HG03175 (cell line): ENCODE data around the gene RP2.

Experiments
- ATAC-seq: cut with Tn5 transposase; IDR thresholded peaks from one replicate; pipeline ENCODE4 v1.9.1; 2021; ENCODE audit warnings: mild to moderate bottlenecking, moderate library complexity; ENCODE audit not compliant: unreplicated experiment

RP2 gene

GRCh38 chrX:46917622-46918021 is 80.8 kb downstream of the RP2 start:
- ATAC-seq = no peak

DNA sequence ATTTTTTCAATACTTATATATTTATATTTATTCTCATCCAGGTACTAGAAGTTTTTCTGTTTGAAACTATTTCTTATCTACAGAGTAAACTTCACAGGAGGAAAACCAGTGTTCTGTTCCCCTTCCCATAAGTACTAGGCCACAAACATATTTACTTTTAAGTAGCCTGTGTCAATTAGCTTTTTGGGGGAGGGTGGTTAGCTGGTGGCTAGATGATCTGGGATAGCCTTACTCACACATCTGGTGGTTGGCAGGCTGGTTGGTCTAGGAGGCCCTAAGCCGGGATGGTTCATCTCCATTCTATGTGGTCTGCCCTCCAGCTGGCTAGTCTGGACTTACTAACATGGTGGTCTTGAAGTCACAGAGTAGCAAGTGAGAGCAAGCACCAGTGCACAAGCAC is 81.6 kb downstream of the RP2 start:
- no peak for ATAC-seq

- no peak for ATAC-seq
These were observed 83.4 kb downstream of the RP2 start for GRCh38 chrX:46920235-46920634.

- ATAC-seq = no peak
These were observed 85.8 kb downstream of the RP2 start for GRCh38 chrX:46922611-46923010.

- ATAC-seq = no peak
These were observed 90.9 kb downstream of the RP2 start for GRCh38 chrX:46927718-46928117.

GRCh38 chrX:46929439-46930261 is 92.8 kb downstream of the RP2 start:
- ATAC-seq = no peak
